Cardiac fibroblast (primary cell): ENCODE data around the gene NAV1.
A peak's percentile ranks its signal among the peaks of the same experiment; 100 is the strongest.

ENCODE experiments used
- DNase-seq, 2 donors: peaks; one replicate each; pipeline versions ENCODE4 v3.0.0 to v3.0.0-alpha.2; 2010; ENCODE audit warnings: low read depth in 2 of 2
- H3K4me3 ChIP-seq, 2 donors: replicated peaks in 1 of 2; 1 replicate in 1 of 2; 2 replicates in 1 of 2; pipeline ENCODE4 v1.5.1; 2011; ENCODE audit warnings: low read depth in 2 of 2, low read length in 2 of 2, mild to moderate bottlenecking in 2 of 2, moderate library complexity in 1 of 2
- TF ChIP-seq, protein P1 (sequence below): IDR thresholded peaks from one replicate; pipeline ENCODE4 v1.5.1; 2011; ENCODE audit warnings: low read depth, mild to moderate bottlenecking, low read length, inconsistent platforms

NAV1 gene

DNA sequence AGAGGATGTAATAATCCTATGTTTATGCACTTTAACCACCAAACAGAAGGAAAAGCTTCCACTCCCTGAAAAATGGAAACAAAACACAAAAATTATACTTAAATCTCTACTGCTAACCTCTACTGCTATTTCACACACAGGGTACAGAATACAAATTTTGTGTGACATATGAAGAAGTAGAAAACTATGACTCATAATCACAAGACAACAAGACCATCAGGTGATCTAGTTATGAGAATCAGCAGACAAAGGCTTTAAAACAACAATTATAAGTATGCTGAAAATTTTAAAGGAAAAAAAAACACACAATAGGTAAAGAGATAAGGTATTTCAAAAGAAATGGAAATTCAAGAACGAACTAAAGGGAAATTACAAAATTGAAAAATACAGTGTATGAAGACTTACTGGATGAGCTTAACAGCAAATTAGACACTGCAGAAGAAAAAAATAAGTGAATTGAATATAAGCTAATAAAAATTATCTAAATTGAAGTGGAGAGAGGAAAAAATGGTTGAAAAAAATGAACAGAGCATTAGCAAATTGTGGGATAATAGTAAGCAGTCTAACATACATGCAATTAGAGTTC lies 13.6 kb upstream of the NAV1 start:
- TF ChIP-seq, protein P1, sequence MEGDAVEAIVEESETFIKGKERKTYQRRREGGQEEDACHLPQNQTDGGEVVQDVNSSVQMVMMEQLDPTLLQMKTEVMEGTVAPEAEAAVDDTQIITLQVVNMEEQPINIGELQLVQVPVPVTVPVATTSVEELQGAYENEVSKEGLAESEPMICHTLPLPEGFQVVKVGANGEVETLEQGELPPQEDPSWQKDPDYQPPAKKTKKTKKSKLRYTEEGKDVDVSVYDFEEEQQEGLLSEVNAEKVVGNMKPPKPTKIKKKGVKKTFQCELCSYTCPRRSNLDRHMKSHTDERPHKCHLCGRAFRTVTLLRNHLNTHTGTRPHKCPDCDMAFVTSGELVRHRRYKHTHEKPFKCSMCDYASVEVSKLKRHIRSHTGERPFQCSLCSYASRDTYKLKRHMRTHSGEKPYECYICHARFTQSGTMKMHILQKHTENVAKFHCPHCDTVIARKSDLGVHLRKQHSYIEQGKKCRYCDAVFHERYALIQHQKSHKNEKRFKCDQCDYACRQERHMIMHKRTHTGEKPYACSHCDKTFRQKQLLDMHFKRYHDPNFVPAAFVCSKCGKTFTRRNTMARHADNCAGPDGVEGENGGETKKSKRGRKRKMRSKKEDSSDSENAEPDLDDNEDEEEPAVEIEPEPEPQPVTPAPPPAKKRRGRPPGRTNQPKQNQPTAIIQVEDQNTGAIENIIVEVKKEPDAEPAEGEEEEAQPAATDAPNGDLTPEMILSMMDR = no peak

DNA sequence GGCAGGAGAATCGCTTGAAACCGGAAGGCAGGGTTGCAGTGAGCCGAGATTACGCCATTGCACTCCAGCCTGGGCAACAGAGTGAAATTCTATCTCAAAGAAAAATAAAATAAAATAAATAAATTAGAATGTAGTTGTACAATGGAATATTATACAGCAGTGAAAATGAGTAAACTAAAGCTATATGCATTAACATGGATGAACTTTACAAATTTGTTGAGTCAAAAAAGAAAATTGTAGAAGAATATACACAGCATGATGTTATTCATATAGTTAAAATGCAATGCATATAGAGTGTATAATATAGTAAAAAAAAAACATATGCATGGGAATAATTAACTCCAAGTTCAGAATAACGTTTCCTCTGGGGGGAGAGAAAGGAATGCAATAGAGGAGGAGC lies 11.0 kb upstream of the NAV1 start:
- DNase-seq = no peak
- TF ChIP-seq, protein P1 = no peak
- H3K4me3 ChIP-seq = no peak overlapping the region

More for the DNA sequence above, 13.6 kb upstream of the NAV1 start:
- DNase-seq = no peak
- H3K4me3 ChIP-seq = no peak overlapping the region

DNA sequence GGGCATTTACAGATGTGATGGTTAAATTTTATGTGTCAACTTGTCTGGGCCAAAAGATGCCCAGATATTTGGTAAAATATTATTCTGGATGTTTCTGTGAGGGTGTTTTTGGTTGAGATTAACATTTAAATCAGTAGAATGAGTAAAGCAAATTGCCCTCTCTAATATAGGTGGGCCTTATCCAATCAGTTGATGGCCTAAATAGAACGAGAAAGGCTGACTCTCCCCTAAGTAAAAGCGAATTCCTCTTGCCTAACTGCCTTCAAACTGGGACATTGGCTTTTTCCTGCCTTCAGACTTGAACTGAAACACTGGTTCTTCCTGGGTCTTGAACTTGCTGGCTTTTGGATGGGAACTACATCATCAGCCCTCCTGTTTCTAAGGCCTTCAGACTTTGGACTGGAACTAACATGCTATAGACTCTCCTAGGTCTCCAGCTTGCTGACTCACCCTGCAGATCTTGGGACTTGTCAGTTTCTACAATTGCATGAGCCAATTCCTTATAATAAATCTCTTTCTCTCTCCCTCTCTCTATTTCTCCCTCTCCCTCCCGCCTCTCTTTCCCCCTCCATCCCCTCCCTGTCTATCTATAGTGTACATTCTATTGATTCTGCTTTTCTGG lies 10.2 kb upstream of the NAV1 start:
- DNase-seq = peak; percentile 42 to 55
- TF ChIP-seq, protein P1 = no peak
- H3K4me3 ChIP-seq = no peak overlapping the region

DNA sequence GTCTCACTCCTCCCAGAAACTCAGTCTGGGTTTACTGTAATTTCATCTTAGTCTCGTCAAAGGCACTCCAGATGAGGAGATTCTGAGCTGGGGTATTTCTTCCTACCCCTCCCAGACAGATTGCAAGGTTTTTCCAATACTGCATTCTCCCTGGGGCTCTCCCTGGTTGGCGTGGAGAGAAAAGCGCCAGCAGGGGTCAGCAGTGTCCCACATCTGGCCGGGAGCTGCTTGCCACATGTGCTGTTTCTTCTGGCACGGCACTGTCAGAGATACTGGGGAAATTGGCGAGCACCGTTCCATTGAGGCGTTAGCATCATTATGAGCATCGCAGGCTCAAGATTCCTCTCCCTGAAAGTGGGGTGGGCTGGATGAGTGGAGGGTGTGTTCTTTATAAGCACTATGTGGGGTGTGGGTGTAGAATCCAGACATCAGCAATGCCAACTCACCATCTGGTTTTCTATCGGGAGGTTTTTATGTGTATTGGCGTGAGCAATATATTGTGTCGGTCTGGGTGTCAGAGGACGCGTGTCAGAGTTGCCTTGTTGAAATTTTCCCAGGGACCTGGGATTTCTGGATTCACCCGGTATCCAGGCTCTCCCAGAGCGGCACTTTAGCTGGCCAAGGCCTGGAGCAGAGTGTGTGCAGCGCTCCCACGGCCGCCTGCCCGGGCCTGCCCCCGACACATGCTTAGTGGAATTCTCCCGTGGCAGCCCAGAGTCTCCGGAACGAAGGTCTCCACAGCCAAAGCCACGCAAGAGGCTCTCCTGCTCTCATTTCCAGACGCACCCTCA lies 8.0 kb upstream of the NAV1 start:
- H3K4me3 ChIP-seq = no peak overlapping the region
- peak; percentile 89 to 90 for DNase-seq
- TF ChIP-seq, protein P1 = peak; percentile 92

DNA sequence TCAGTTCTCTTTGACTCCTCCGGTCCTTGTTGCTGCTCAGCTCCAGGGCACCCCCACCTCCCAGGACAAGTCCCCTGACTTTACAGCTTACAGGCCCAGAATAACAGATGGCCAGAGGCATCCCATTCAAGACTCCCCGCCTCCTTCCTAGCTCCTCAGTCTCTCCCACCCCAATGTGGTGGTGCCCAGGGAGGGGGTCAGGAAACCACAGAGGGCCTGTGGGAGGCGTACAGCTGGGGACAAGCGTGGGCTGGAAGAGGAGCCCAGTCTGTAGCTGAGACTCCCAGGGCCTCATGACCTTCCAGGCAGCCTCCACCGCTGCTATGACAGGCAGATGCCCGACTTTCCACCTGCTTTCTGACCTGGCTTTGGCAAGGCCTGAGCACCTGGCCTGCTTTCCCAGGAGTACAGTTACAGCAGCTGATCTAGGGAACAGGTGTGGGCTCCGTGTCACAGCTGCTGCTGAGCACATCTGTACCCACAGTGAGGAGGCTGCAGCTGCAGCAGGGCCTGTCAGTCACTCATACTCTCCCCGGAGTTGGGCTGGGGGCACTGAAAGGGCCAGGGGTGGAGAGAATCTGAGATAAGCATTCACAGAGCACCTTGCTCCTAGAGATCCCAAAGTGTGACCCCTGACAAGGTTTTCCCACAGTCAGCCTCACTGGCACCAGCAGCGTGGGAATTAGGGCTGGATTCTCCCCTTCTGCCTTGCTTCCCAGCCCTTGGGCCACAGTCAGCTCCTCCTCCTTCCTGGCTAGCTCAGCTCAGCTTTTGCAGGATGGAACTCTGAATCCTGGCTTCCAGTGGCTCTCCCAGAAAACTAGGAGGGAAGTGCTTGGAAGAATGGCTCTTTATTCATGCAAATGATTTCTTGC lies 7.1 kb upstream of the NAV1 start:
- no peak overlapping the region for H3K4me3 ChIP-seq
- no peak for DNase-seq
- TF ChIP-seq, protein P1 = no peak

DNA sequence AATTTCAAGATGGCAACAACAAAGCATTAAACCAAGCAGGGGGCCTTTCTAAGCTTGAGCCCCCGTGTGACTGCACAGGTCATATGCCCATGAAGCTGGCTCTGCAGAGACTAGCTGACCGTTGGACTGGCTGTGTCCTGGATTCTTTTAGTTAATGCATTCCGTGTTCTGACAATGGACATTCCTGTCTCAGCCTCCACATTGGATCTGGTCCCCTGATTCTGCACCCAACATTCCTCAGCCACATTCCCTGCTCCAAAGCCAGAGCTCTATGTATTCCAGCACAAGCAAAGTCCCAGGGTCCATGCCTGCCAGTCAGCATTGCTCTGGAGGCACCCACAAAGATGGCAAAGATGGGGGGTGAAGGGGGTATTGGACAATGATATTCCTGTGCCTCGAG lies 5.1 kb upstream of the NAV1 start:
- no peak overlapping the region for H3K4me3 ChIP-seq
- TF ChIP-seq, protein P1 = no peak
- DNase-seq = no peak
